Measurements from ENCODE around the gene CNIH3. TPM values are rescaled to one million over a fixed set of nuclear protein-coding genes. Genes with fewer than 3 reads are reported as not detected.

CNIH3 gene
- total RNA-seq, 1 donor from 2014 or later: 1.7 TPM

GRCh38 chr1:224718470-224719053, 102.4 kb downstream of the CNIH3 start:
- no peak for ATAC-seq
- no peak for DNase-seq (ENCODE audit: low spot score)

- no peak for ATAC-seq
- no peak for DNase-seq (ENCODE audit: low spot score)
Observed at GRCh38 chr1:224719716-224720115, 103.6 kb downstream of the CNIH3 start.

GRCh38 chr1:224720216-224720615, 104.1 kb downstream of the CNIH3 start:
- DNase-seq (ENCODE audit: low spot score) (no peak), ATAC-seq (peak; percentile 96)

- ATAC-seq: no peak
- no peak for DNase-seq (ENCODE audit: low spot score)
Observed at GRCh38 chr1:224721000-224721399, 104.9 kb downstream of the CNIH3 start.

DNA sequence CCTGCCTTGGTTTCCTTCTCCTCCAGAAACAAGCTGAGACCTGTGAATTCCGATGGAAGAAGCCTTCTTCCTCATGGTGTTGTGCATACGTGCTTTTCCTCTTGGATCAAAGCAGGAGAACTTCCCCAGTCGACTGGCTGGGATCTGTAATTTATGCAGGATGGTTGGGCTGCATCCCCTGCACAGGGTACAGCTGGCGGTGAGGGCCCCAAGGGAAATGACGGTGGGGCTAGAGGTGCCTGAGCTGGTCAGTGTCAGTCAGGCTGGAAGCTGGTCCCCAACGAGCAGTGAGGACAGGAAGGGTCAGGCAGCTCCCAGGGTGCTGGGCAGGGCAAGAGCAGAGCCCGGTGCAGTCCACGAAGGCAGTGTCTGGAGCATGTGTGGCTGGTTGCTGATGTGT, 106.7 kb downstream of the CNIH3 start:
- ATAC-seq (no peak), DNase-seq (ENCODE audit: low spot score) (no peak)

GRCh38 chr1:224724566-224724965, 108.4 kb downstream of the CNIH3 start:
- no peak for ATAC-seq
- no peak for DNase-seq (ENCODE audit: low spot score)

GRCh38 chr1:224726441-224727182, 110.5 kb downstream of the CNIH3 start:
- DNase-seq (ENCODE audit: low spot score): no peak
- no peak for ATAC-seq

GRCh38 chr1:224727351-224728289, 111.5 kb downstream of the CNIH3 start:
- ATAC-seq: no peak
- DNase-seq (ENCODE audit: low spot score): no peak

- DNase-seq (ENCODE audit: low spot score) (no peak), ATAC-seq (no peak)
Observed at GRCh38 chr1:224730540-224730939, 114.4 kb downstream of the CNIH3 start.

- ATAC-seq: no peak
- DNase-seq (ENCODE audit: low spot score): no peak
Observed at GRCh38 chr1:224730965-224731364, 114.8 kb downstream of the CNIH3 start.

GRCh38 chr1:224731633-224732032, 115.5 kb downstream of the CNIH3 start:
- DNase-seq (ENCODE audit: low spot score) (no peak), ATAC-seq (no peak)

GRCh38 chr1:224732377-224733026, 116.4 kb downstream of the CNIH3 start:
- peak; percentile 85 for DNase-seq (ENCODE audit: low spot score)
- peak; percentile 84 for ATAC-seq

- peak; percentile 69 for DNase-seq (ENCODE audit: low spot score)
- ATAC-seq: peak; percentile 66
Observed at GRCh38 chr1:224733027-224733911, 117.2 kb downstream of the CNIH3 start.

GRCh38 chr1:224734261-224734935, 118.3 kb downstream of the CNIH3 start:
- no peak for ATAC-seq
- no peak for DNase-seq (ENCODE audit: low spot score)

- ATAC-seq: no peak
- DNase-seq (ENCODE audit: low spot score): no peak
Observed at GRCh38 chr1:224735159-224735558, 119.0 kb downstream of the CNIH3 start.

DNA sequence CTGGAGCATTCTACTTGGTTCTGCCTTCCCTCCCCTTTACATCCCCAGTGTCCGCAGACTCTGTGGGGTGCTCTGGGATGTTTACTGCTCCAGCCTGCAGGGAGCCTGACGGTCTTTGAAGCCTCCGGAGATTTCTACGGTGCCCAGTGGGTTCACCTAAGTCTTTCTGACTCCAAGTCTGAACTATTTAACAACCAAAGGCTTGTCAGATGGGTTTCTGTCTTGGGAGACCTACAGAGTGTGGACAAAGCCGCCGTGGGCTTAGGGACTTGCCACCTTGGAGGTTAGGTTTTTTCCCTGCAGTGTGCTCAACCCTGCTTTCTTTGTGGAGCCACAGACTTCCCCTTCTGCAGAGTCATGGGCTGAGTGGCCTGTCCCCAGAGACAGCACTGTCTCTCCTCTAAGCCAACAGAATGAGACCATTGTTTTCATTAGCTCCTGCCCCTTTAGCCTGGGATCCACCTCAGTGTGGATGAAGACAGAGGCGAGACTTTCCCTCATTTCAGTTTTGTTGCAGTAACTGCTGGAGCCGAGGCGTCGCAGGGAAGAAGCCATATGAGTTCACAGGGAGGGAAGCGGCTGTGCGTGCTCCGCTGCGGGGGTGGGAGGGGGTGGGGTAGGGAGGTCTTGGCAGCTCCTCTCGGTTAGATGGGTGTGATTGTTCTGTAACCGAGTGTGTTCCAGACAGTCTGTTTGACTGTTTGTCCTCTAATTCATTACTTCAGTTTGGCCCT, 120.7 kb downstream of the CNIH3 start:
- no peak for DNase-seq (ENCODE audit: low spot score)
- peak; percentile 2 for ATAC-seq

- no peak for DNase-seq (ENCODE audit: low spot score)
- ATAC-seq: no peak
Observed at GRCh38 chr1:224737353-224737727, 121.2 kb downstream of the CNIH3 start.

DNA sequence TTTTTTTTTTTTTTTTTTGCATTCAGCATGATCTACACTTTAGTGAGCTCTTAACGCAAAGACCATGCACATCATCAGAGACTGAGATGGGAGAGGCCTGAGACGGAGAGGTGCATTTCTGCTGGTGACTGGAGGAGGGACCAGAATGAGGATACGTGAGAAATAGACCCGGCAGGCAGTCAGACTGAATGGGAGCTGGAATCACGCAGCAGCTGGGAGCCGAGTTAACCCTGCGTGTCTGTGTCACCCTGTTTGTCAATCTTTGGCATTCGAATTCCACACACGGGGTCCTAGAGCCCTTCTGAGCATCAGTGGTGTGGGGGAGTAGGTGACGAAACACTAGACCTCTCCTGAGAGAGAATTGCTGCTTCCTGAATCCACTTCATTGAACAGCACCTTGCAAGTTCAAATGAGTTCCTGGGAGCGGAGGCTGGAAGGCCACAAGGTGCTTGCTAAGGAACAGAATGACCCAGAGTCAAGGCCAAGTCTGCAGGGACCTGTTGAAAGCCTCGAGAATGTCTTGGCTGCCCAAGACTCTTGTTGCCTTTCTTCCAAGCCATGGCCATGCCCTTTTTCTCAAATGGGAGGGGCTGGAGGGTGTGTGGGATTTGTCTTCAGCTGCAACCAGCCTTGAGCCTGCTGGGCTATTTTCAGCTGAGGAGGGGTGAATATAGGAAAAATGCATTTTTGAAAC, 123.3 kb downstream of the CNIH3 start:
- ATAC-seq (no peak), DNase-seq (ENCODE audit: low spot score) (no peak)
